HepG2 (cell line): Measurements from ENCODE around the gene S1PR2. TPM values are rescaled to one million over a fixed set of nuclear protein-coding genes. Genes with fewer than 3 reads are reported as not detected.
A peak's percentile ranks its signal among the peaks of the same experiment; 100 is the strongest.

Experiments used
- ATAC-seq: fragments of 200-7000 bp; cut with Tn5 transposase; 3 replicates; pipeline ENCODE4 v1.9.1; 2020; ENCODE audit warnings: mild to moderate bottlenecking, moderate library complexity
- BruUV-seq: library from RNA; stranded (reverse); fragments of 400-500 nt; replicated peaks from 2 replicates; lab custom pipeline; 2021; lab: Mats Ljungman, UMichigan
- CTCF ChIA-PET: fragments of 300-600 bp; formaldehyde crosslinking; extraction: SDS; loops from one replicate; lab custom pipeline; 2021; ENCODE audit warnings: low total read pairs, inconsistent platforms, low intra/inter-chr PET ratio; lab: Yijun Ruan, JAX
- POLR2A ChIA-PET: fragments of 350-600 bp; sonication (Branson Sonifier 250); formaldehyde crosslinking; loops from one replicate; lab custom pipeline; 2020; ENCODE audit warnings: antibody characterized with exemption, inconsistent platforms; lab: Yijun Ruan, JAX
- DNase-seq: peaks from one replicate; pipeline ENCODE4 v3.0.0-alpha.2; 2015; ENCODE audit warnings: low spot score
- FAIRE-seq: peaks from 3 replicates; lab custom pipeline; 2011; peaks lifted over from hg19 to GRCh38; lab: Jason Lieb, UNC
- H2AFZ ChIP-seq: one replicate; pipeline ENCODE4 v1.6.1; 2011; ENCODE audit warnings: low read length, inconsistent platforms
- H3K27ac ChIP-seq: fragments of 300-600 bp; 3 replicates; pipeline ENCODE4 v1.8.0; 2011; ENCODE audit warnings: mixed run types, mild to moderate bottlenecking, mixed read lengths, low read length, inconsistent platforms; ENCODE audit not compliant: insufficient read depth; ENCODE audit errors: extremely low read length
- H3K27me3 ChIP-seq, 2 experiments: fragments of 200-600 bp in 1 of 2; 2 replicates in 1 of 2; 3 replicates in 1 of 2; pipeline versions ENCODE4 v1.6.0 to v1.8.0; 2011; ENCODE audit warnings: low read length in 2 of 2, mild to moderate bottlenecking in 2 of 2, moderate library complexity in 2 of 2, inconsistent platforms in 1 of 2; ENCODE audit not compliant: insufficient read depth in 2 of 2, control insufficient read depth in 1 of 2
- H3K36me3 ChIP-seq, 2 experiments: fragments of 200-600 bp in 1 of 2; replicated peaks in 1 of 2; 2 replicates in 1 of 2; 3 replicates in 1 of 2; pipeline versions ENCODE4 v1.5.1 to v1.8.0; 2011; ENCODE audit warnings: low read length in 2 of 2, inconsistent platforms in 1 of 2; ENCODE audit not compliant: insufficient read depth in 2 of 2, control insufficient read depth in 1 of 2
- H3K4me1 ChIP-seq: 2 replicates; pipeline ENCODE4 v1.5.1; 2012; ENCODE audit warnings: low read length, inconsistent platforms; ENCODE audit not compliant: insufficient read depth
- H3K4me2 ChIP-seq: 2 replicates; pipeline ENCODE4 v1.6.0; 2011; ENCODE audit warnings: low read depth, low read length, inconsistent platforms
- H3K4me3 ChIP-seq, 3 experiments: fragments of 200-600 bp in 1 of 3; sonication (generic), shearing (Covaris generic) in 1 of 3; replicated peaks in 1 of 3; 2 replicates each; pipeline ENCODE4 v1.5.1; 2011 to 2016; ENCODE audit warnings: low read length in 3 of 3, inconsistent platforms in 2 of 3, low read depth in 2 of 3, mild to moderate bottlenecking in 2 of 3, control low read depth in 1 of 3, mixed read lengths in 1 of 3; ENCODE audit not compliant: insufficient read depth in 1 of 3
- H3K79me2 ChIP-seq: one replicate; pipeline ENCODE4 v1.6.1; 2011; ENCODE audit warnings: low read length, inconsistent platforms; ENCODE audit not compliant: insufficient read depth
- H3K9ac ChIP-seq: 2 replicates; pipeline ENCODE4 v1.6.0; 2011; ENCODE audit warnings: mild to moderate bottlenecking, low read depth, low read length, inconsistent platforms; ENCODE audit not compliant: insufficient read depth
- H3K9me3 ChIP-seq: 2 replicates; pipeline ENCODE4 v1.5.1; 2012; ENCODE audit warnings: mild to moderate bottlenecking, low read length
- H4K20me1 ChIP-seq: 2 replicates; pipeline ENCODE4 v1.6.0; 2011; ENCODE audit warnings: inconsistent platforms, mild to moderate bottlenecking, low read length, moderate library complexity; ENCODE audit not compliant: insufficient read depth
- ATRX ChIP-seq: sonication (generic); formaldehyde crosslinking; IDR thresholded peaks from 2 replicates; pipeline ENCODE4 v1.4.0; 2020; ENCODE audit warnings: missing genetic modification reagents, borderline replicate concordance
- BORCS8-MEF2B ChIP-seq: sonication (generic); formaldehyde crosslinking; IDR thresholded peaks from 2 replicates; pipeline ENCODE4 v1.8.0; 2022; ENCODE audit warnings: mild to moderate bottlenecking, missing genetic modification reagents
- FOXK1 ChIP-seq: sonication (generic); formaldehyde crosslinking; IDR thresholded peaks from 2 replicates; pipeline ENCODE4 v1.4.0; 2020; ENCODE audit warnings: low read depth, missing genetic modification reagents, borderline replicate concordance
- HOXA7 ChIP-seq: sonication (generic); formaldehyde crosslinking; IDR thresholded peaks from 2 replicates; pipeline ENCODE4 v1.8.1; 2022; ENCODE audit warnings: mild to moderate bottlenecking, missing genetic modification reagents, moderate library complexity
- JUND ChIP-seq: sonication (generic); formaldehyde crosslinking; IDR thresholded peaks from 2 replicates; pipeline ENCODE4 v1.8.0; 2022; ENCODE audit warnings: mild to moderate bottlenecking, missing genetic modification reagents
- KDM6A ChIP-seq: IDR thresholded peaks from 2 replicates; pipeline ENCODE4 v1.6.1; 2016; ENCODE audit warnings: low read depth
- MAF1 ChIP-seq: sonication (generic); formaldehyde crosslinking; IDR thresholded peaks from 2 replicates; pipeline ENCODE4 v1.5.0; 2020; ENCODE audit warnings: missing genetic modification reagents, borderline replicate concordance
- MTF1 ChIP-seq: sonication (generic); formaldehyde crosslinking; IDR thresholded peaks from 2 replicates; pipeline ENCODE4 v1.5.0; 2020; ENCODE audit warnings: missing genetic modification reagents
- NFYB ChIP-seq: sonication (generic); formaldehyde crosslinking; IDR thresholded peaks from 2 replicates; pipeline ENCODE4 v1.4.0; 2020; ENCODE audit warnings: missing genetic modification reagents
- NR2C2 ChIP-seq: sonication (generic); formaldehyde crosslinking; IDR thresholded peaks from 2 replicates; pipeline ENCODE4 v1.4.0; 2020; ENCODE audit warnings: missing genetic modification reagents, mild to moderate bottlenecking, moderate library complexity, borderline replicate concordance
- POLR2G ChIP-seq: fragments of 200-400 bp; formaldehyde crosslinking; IDR thresholded peaks from 2 replicates; pipeline ENCODE4 v1.6.1; 2018; ENCODE audit warnings: mild to moderate bottlenecking, low read depth, low read length, moderate library complexity
- SP1 ChIP-seq, 2 experiments: fragments of 450-650 bp in 1 of 2; sonication (generic) in 1 of 2; formaldehyde crosslinking in 1 of 2; IDR thresholded peaks; 2 replicates each; pipeline versions ENCODE4 v1.4.0 to v1.6.1; 2016 to 2020; ENCODE audit warnings: missing genetic modification reagents in 1 of 2
- TEAD3 ChIP-seq: optimal IDR thresholded peaks from 2 replicates; pipeline ENCODE3; 2016; ENCODE audit warnings: borderline replicate concordance
- TP53 ChIP-seq: sonication (generic); formaldehyde crosslinking; conservative IDR thresholded peaks from 2 replicates; pipeline ENCODE4 v1.4.0; 2020; ENCODE audit warnings: missing genetic modification reagents
- ZBTB21 ChIP-seq: sonication (generic); formaldehyde crosslinking; IDR thresholded peaks from 2 replicates; pipeline ENCODE4 v1.4.0; 2020; ENCODE audit warnings: missing genetic modification reagents
- ZNF17 ChIP-seq: sonication (generic); formaldehyde crosslinking; IDR thresholded peaks from 2 replicates; pipeline ENCODE4 v1.5.0; 2020; ENCODE audit warnings: mild to moderate bottlenecking, missing genetic modification reagents
- ZNF275 ChIP-seq: sonication (generic); formaldehyde crosslinking; IDR thresholded peaks from 2 replicates; pipeline ENCODE4 v1.8.0; 2022; ENCODE audit warnings: missing genetic modification reagents, mild to moderate bottlenecking, inconsistent platforms, borderline replicate concordance
- ZNF326 ChIP-seq: sonication (generic); formaldehyde crosslinking; IDR thresholded peaks from 2 replicates; pipeline ENCODE4 v1.4.0; 2020; ENCODE audit warnings: missing genetic modification reagents, borderline replicate concordance
- ZNF343 ChIP-seq: sonication (generic); formaldehyde crosslinking; IDR thresholded peaks from 2 replicates; pipeline ENCODE4 v1.4.0; 2020; ENCODE audit warnings: mild to moderate bottlenecking, missing genetic modification reagents
- ZNF75D ChIP-seq: sonication (generic); formaldehyde crosslinking; IDR thresholded peaks from 2 replicates; pipeline ENCODE4 v1.8.1; 2023; ENCODE audit warnings: missing genetic modification reagents, mild to moderate bottlenecking, borderline replicate concordance
- WGBS: methylation state at CpG from one replicate; pipeline ENCODE4 v1.1.6; 2017; ENCODE audit warnings: low lambda C conversion rate; 5-methylcytosine and 5-hydroxymethylcytosine counted together
- in situ Hi-C: cut with HindIII; loops from 2 replicates; pipeline ENCODE4 v1.10.0; 2017; ENCODE audit warnings: low pct_unique_long_range_greater_than_20kb; ENCODE audit not compliant: extremely low pct_ligation_motif_present
- intact Hi-C: fragments of 100-400 bp; cut with micrococcal nuclease; formaldehyde crosslinking; loops from one replicate; pipeline ENCODE4 v1.10.0; 2022; ENCODE audit not compliant: unreplicated experiment
- polyA plus RNA-seq, 8 experiments: library from polyadenylated mRNA; depleted of rRNA in 3 of 8; stranded (reverse) in 7 of 8; unstranded in 1 of 8; fragments of >200 nt; fragmentation: Illumina TruSeq in 4 of 8; extraction: Trizol in 4 of 8; gene quantifications; 2 replicates each; pipeline versions ENCODE4 v1.2.1 to v1.2.3, GENCODE V29; 2011 to 2016; ENCODE audit warnings: low read depth in 4 of 8, missing spikeins in 1 of 8, mixed read lengths in 1 of 8; ENCODE audit not compliant: insufficient read depth in 1 of 8
- total RNA-seq, 5 experiments: library from RNA; depleted of rRNA; stranded (reverse); fragments of >200 nt; fragmentation: Illumina TruSeq; extraction: Trizol; gene quantifications; 2 replicates each; pipeline ENCODE4 v1.2.3, GENCODE V29; 2016; ENCODE audit warnings: low read depth in 1 of 5
- TF ChIP-seq, protein P1 (sequence below): sonication (generic); formaldehyde crosslinking; IDR thresholded peaks from 2 replicates; pipeline ENCODE4 v1.4.0; 2020; ENCODE audit warnings: missing genetic modification reagents

The S1PR2 gene
- total and polyA plus RNA-seq, 2 of the 13 experiments (the other 11 are each of a cell fraction or from before 2014, with no cell fraction given), result 0.91 to 1.3 TPM

DNA sequence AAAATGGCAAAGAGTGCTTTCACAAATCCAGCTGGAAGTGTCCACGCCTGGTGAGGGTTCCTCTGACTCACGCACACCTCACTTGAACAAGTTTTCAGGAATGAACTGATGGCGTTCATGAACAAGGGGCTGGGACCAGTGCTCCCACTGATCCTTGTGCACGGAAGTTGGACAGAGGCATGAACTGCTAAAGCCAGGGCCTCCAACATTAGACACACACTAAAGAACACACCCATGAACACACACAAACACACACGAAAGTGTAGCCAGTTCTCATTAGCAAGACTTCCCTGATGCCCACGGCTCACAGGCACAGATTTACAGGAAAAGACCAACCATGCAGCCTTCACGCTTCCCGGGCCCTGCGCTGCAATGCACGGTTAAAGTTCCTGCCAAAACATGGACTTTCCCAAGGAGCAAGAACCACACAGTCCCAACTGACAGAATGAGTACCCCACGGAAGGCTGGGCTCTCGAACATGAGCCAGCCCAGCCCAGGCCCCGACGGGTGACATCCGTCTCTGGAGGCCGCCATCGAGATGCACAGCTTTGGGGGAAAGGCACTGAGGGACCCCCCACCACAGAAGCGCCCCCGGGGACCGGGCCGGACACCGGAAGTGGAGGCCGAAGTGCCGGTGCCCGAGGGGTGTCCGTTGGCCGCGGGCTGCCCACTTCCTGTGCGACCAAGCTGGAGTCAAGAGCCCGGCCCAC lies 37.2 kb downstream of the S1PR2 start (continued):
- no peak for TF ChIP-seq ZNF326 (CRISPR knock-in tag)
- 0 out of 2 replicates have a peak, but pooled peaks have one; percentile 55 for TF ChIP-seq ZNF17
- TF ChIP-seq, protein P1, sequence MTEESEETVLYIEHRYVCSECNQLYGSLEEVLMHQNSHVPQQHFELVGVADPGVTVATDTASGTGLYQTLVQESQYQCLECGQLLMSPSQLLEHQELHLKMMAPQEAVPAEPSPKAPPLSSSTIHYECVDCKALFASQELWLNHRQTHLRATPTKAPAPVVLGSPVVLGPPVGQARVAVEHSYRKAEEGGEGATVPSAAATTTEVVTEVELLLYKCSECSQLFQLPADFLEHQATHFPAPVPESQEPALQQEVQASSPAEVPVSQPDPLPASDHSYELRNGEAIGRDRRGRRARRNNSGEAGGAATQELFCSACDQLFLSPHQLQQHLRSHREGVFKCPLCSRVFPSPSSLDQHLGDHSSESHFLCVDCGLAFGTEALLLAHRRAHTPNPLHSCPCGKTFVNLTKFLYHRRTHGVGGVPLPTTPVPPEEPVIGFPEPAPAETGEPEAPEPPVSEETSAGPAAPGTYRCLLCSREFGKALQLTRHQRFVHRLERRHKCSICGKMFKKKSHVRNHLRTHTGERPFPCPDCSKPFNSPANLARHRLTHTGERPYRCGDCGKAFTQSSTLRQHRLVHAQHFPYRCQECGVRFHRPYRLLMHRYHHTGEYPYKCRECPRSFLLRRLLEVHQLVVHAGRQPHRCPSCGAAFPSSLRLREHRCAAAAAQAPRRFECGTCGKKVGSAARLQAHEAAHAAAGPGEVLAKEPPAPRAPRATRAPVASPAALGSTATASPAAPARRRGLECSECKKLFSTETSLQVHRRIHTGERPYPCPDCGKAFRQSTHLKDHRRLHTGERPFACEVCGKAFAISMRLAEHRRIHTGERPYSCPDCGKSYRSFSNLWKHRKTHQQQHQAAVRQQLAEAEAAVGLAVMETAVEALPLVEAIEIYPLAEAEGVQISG (CRISPR knock-in tag), result no peak
- no peak for TF ChIP-seq ZNF343 (CRISPR knock-in tag)
- TF ChIP-seq TP53 (CRISPR knock-in tag), result 0 out of 2 replicates have a peak, but pooled peaks have one; percentile 40
- TF ChIP-seq HOXA7 (CRISPR knock-in tag), result no peak
- TF ChIP-seq BORCS8-MEF2B (CRISPR knock-in tag), result peak; percentile 47; the same call in 1 of the 2 replicates
- TF ChIP-seq MTF1 (CRISPR knock-in tag), result 0 out of 2 replicates have a peak, but pooled peaks have one; percentile 34
- peak; percentile 31; the same call in 1 of the 2 replicates for TF ChIP-seq JUND (CRISPR knock-in tag)
- TF ChIP-seq ZBTB21 (CRISPR knock-in tag), result 0 out of 2 replicates have a peak, but pooled peaks have one; percentile 3

- Histone ChIP-seq H3K9ac (peak overlapping the region; percentile 77; the same call in 1 of the 2 replicates), H3K9me3 (no peaks in the 10 kb centered on the region), H4K20me1 (peaks cover 4% of the 10 kb centered on the region; the same call in 1 of the 2 replicates), H3K4me3 (peak overlapping the region in 2 of 3 experiments; percentile 1 to 81; a peak in 2 of 6 replicates), H3K4me2 (peak overlapping the region; percentile 99), H3K27me3 (no peaks in the 10 kb centered on the region), H3K36me3 (peaks cover 0 to 11% of the 10 kb centered on the region in 2 experiments; a peak in 2 of 5 replicates), H3K79me2 (peaks cover 50% of the 10 kb centered on the region), H2AFZ (no peak overlapping the region), H3K27ac (no peak overlapping the region), H3K4me1 (peaks cover 37% of the 10 kb centered on the region)
- in situ Hi-C loops (no loop called here), intact Hi-C loops (loop anchor here (5.0 kb wide), 1 partner anchor 44 kb away; no protein-coding TSS in a partner anchor)
- DNase-seq, result no peak
- FAIRE-seq, result no peak
- 86% methylated on average over 6 of the region's 6 CpGs for WGBS
- ATAC-seq, result no peak
- BruUV-seq, result no TSS peak
- POLR2A ChIA-PET, result no interaction called here
- CTCF ChIA-PET, result no interaction called here
- TF ChIP-seq NR2C2 (CRISPR knock-in tag) (no peak), SP1 (IDR thresholded peaks at IDR 0.05) (no peak), SP1 (CRISPR knock-in tag; IDR thresholded peaks at IDR 0.05) (no peak), ZNF75D (CRISPR knock-in tag) (no peak), KDM6A (CRISPR knock-in tag) (no peak), ZNF275 (CRISPR knock-in tag) (no peak), MAF1 (no peak), TEAD3 (CRISPR knock-in tag) (no peak), FOXK1 (CRISPR knock-in tag) (no peak), POLR2G (no peak), NFYB (CRISPR knock-in tag) (no peak), ATRX (CRISPR knock-in tag) (no peak)
Observed at GRCh38 chr19:10192922-10193321, 38.2 kb downstream of the S1PR2 start.
